H1 (cell line): ENCODE results near the gene ADCY2. TPM values are rescaled to one million over a fixed set of nuclear protein-coding genes. Genes with fewer than 3 reads are reported as not detected.

Experiments
- CTCF ChIA-PET: fragments of 300-600 bp; sonication (Branson Sonifier 250); formaldehyde crosslinking; loops from one replicate; lab custom pipeline; 2021; ENCODE audit not compliant: partially characterized antibody; lab: Charles Lee
- POLR2A ChIA-PET: fragments of 300-600 bp; sonication (Branson Sonifier 250); formaldehyde crosslinking; loops from one replicate; lab custom pipeline; 2021; ENCODE audit warnings: inconsistent platforms; ENCODE audit not compliant: partially characterized antibody; lab: Charles Lee
- DNase-seq, 2 experiments: peaks; one replicate each; pipeline versions ENCODE4 v3.0.0 to v3.0.0-alpha.2; 2010 to 2022; ENCODE audit warnings: low spot score in 2 of 2, low read depth in 1 of 2, mixed read lengths in 1 of 2
- FAIRE-seq: peaks from 2 replicates; lab custom pipeline; 2011; peaks lifted over from hg19 to GRCh38; lab: Jason Lieb, UNC
- H2AFZ ChIP-seq: 2 replicates; pipeline ENCODE4 v1.8.1; 2012; ENCODE audit warnings: low read length, inconsistent platforms
- H2AK5ac ChIP-seq: 2 replicates; pipeline ENCODE4 v1.6.1; 2013; ENCODE audit warnings: low read depth, low read length
- H2BK120ac ChIP-seq: replicated peaks from 2 replicates; pipeline ENCODE3; 2013; ENCODE audit warnings: low read depth, low read length, inconsistent platforms
- H2BK12ac ChIP-seq: 2 replicates; pipeline ENCODE4 v1.6.1; 2013; ENCODE audit warnings: low read depth, low read length
- H2BK15ac ChIP-seq: 2 replicates; pipeline ENCODE4 v1.6.1; 2013; ENCODE audit warnings: low read length
- H2BK20ac ChIP-seq: 2 replicates; pipeline ENCODE4 v1.6.1; 2013; ENCODE audit warnings: low read length
- H2BK5ac ChIP-seq: 2 replicates; pipeline ENCODE4 v1.6.1; 2013; ENCODE audit warnings: low read depth, low read length
- H3K14ac ChIP-seq: 2 replicates; pipeline ENCODE4 v1.6.1; 2013; ENCODE audit warnings: inconsistent platforms; ENCODE audit not compliant: insufficient read length
- H3K18ac ChIP-seq: 2 replicates; pipeline ENCODE4 v1.6.1; 2013; ENCODE audit warnings: low read length; ENCODE audit errors: extremely low read depth
- H3K23ac ChIP-seq: 2 replicates; pipeline ENCODE4 v1.6.1; 2013; ENCODE audit warnings: inconsistent platforms; ENCODE audit not compliant: insufficient read length
- H3K23me2 ChIP-seq: 2 replicates; pipeline ENCODE4 v1.6.1; 2013; ENCODE audit warnings: low read depth, low read length
- H3K27ac ChIP-seq: 2 replicates; pipeline ENCODE4 v1.6.1; 2011; ENCODE audit warnings: low read depth, low read length, inconsistent platforms
- H3K27me3 ChIP-seq, 4 experiments: replicated peaks in 1 of 4; 1 replicate in 1 of 4; 2 replicates in 3 of 4; pipeline versions ENCODE4 v1.6.1 to v1.8.1; 2011 to 2013; ENCODE audit warnings: low read length in 3 of 4, mild to moderate bottlenecking in 3 of 4, inconsistent platforms in 2 of 4, mixed read lengths in 2 of 4, moderate library complexity in 1 of 4; ENCODE audit not compliant: control insufficient read depth in 3 of 4, insufficient read depth in 3 of 4; ENCODE audit errors: extremely low read depth in 1 of 4
- H3K36me3 ChIP-seq, 4 experiments: 2 replicates each; pipeline versions ENCODE4 v1.6.1 to v1.8.1; 2011 to 2013; ENCODE audit warnings: mild to moderate bottlenecking in 4 of 4, low read length in 3 of 4, moderate library complexity in 2 of 4, control low read depth in 1 of 4, inconsistent platforms in 1 of 4; ENCODE audit not compliant: insufficient read depth in 4 of 4, control insufficient read depth in 2 of 4
- H3K4ac ChIP-seq: replicated peaks from 2 replicates; pipeline ENCODE3; 2013; ENCODE audit warnings: low read length, low read depth, mixed read lengths, inconsistent platforms; ENCODE audit not compliant: insufficient read length
- H3K4me1 ChIP-seq, 4 experiments: replicated peaks in 1 of 4; 1 replicate in 1 of 4; 2 replicates in 3 of 4; pipeline versions ENCODE4 v1.6.1 to v1.8.1; 2011 to 2013; ENCODE audit warnings: low read length in 3 of 4, inconsistent platforms in 2 of 4, mixed read lengths in 1 of 4; ENCODE audit not compliant: insufficient read depth in 4 of 4, control insufficient read depth in 3 of 4
- H3K4me2 ChIP-seq, 2 experiments: 2 replicates each; pipeline versions ENCODE4 v1.6.1 to v1.8.1; 2011 to 2013; ENCODE audit warnings: low read depth in 2 of 2, low read length in 2 of 2, control low read depth in 1 of 2, inconsistent platforms in 1 of 2, mild to moderate bottlenecking in 1 of 2; ENCODE audit not compliant: insufficient read depth in 1 of 2
- H3K4me3 ChIP-seq, 4 experiments: fragments of 200-600, 300-600 bp in 1 of 4; sonication (generic), shearing (Covaris generic), sonication (Bioruptor Twin) in 1 of 4; 2 replicates each; pipeline versions ENCODE4 v1.5.1 to v1.8.1; 2011 to 2016; ENCODE audit warnings: low read length in 4 of 4, low read depth in 3 of 4, control low read depth in 2 of 4, inconsistent platforms in 2 of 4, mild to moderate bottlenecking in 2 of 4, mixed read lengths in 1 of 4, moderate library complexity in 1 of 4; ENCODE audit not compliant: insufficient read depth in 2 of 4; ENCODE audit errors: extremely low read depth in 1 of 4
- H3K56ac ChIP-seq: replicated peaks from 2 replicates; pipeline ENCODE3; 2013; ENCODE audit warnings: low read depth, mild to moderate bottlenecking, mixed read lengths, low read length, inconsistent platforms; ENCODE audit not compliant: insufficient read length
- H3K79me1 ChIP-seq: 2 replicates; pipeline ENCODE4 v1.6.1; 2013; ENCODE audit warnings: low read depth, low read length, control low read depth
- H3K79me2 ChIP-seq, 2 experiments: 2 replicates each; pipeline versions ENCODE4 v1.6.1 to v1.8.1; 2012 to 2013; ENCODE audit warnings: low read length in 2 of 2, mild to moderate bottlenecking in 2 of 2, inconsistent platforms in 1 of 2; ENCODE audit not compliant: insufficient read depth in 2 of 2, control insufficient read depth in 1 of 2
- H3K9ac ChIP-seq, 4 experiments: replicated peaks in 1 of 4; 1 replicate in 1 of 4; 2 replicates in 3 of 4; pipeline versions ENCODE4 v1.6.1 to v1.8.1; 2011 to 2013; ENCODE audit warnings: low read depth in 3 of 4, low read length in 3 of 4, control low read depth in 2 of 4, mild to moderate bottlenecking in 2 of 4, moderate library complexity in 2 of 4, inconsistent platforms in 1 of 4; ENCODE audit errors: extremely low read depth in 1 of 4
- H3K9me3 ChIP-seq, 2 experiments: 2 replicates each; pipeline versions ENCODE4 v1.6.1 to v1.8.1; 2012 to 2013; ENCODE audit warnings: mild to moderate bottlenecking in 2 of 2, moderate library complexity in 2 of 2, control low read depth in 1 of 2, inconsistent platforms in 1 of 2, low read depth in 1 of 2, low read length in 1 of 2, mixed read lengths in 1 of 2; ENCODE audit not compliant: insufficient read depth in 2 of 2
- H4K20me1 ChIP-seq, 2 experiments: replicated peaks in 1 of 2; 2 replicates each; pipeline versions ENCODE3 to v1.8.1; 2011 to 2013; ENCODE audit warnings: inconsistent platforms in 2 of 2, low read length in 2 of 2, mild to moderate bottlenecking in 1 of 2; ENCODE audit not compliant: insufficient read depth in 2 of 2, control insufficient read depth in 1 of 2
- H4K5ac ChIP-seq: 2 replicates; pipeline ENCODE4 v1.6.1; 2013; ENCODE audit warnings: low read length, low read depth, mixed read lengths, inconsistent platforms; ENCODE audit not compliant: insufficient read length
- H4K8ac ChIP-seq: 2 replicates; pipeline ENCODE4 v1.8.0; 2013; ENCODE audit warnings: mild to moderate bottlenecking, moderate library complexity, low read length, inconsistent platforms; ENCODE audit not compliant: insufficient read depth; ENCODE audit errors: extremely low read depth
- H4K91ac ChIP-seq: replicated peaks from 2 replicates; pipeline ENCODE3; 2013; ENCODE audit warnings: low read length, mixed read lengths, inconsistent platforms; ENCODE audit not compliant: insufficient read length
- KDM4A ChIP-seq: IDR thresholded peaks from one replicate; pipeline ENCODE4 v1.7.1; 2012; ENCODE audit warnings: low read depth, mild to moderate bottlenecking, moderate library complexity, low read length, inconsistent platforms; ENCODE audit not compliant: severe bottlenecking
- PHF8 ChIP-seq: fragments of 200-600 bp; sonication (generic); conservative IDR thresholded peaks from 2 replicates; pipeline ENCODE4 v1.7.1; 2012; ENCODE audit warnings: low read depth, mild to moderate bottlenecking, inconsistent platforms, low read length, moderate library complexity
- RBBP5 ChIP-seq: IDR thresholded peaks from 2 replicates; pipeline ENCODE4 v1.7.1; 2012; ENCODE audit warnings: low read depth, mild to moderate bottlenecking, inconsistent platforms, low read length, moderate library complexity, borderline replicate concordance
- SIX5 ChIP-seq: IDR thresholded peaks from 2 replicates; pipeline ENCODE4 v1.6.1; 2011; ENCODE audit warnings: mild to moderate bottlenecking, low read depth, low read length
- TAF7 ChIP-seq: optimal IDR thresholded peaks from 2 replicates; pipeline ENCODE3; 2011; ENCODE audit warnings: low read depth, mild to moderate bottlenecking, inconsistent platforms, low read length, moderate library complexity, borderline replicate concordance
- WGBS, 2 experiments: shearing (Covaris generic) in 1 of 2; methylation state at CpG; one replicate each; pipeline versions ENCODE4 v1.1.6 to v1.1.7; 2013 to 2015; ENCODE audit warnings: low lambda C conversion rate in 2 of 2, mixed read lengths in 2 of 2, inconsistent platforms in 1 of 2, low coverage in 1 of 2, missing lambda C conversion rate in 1 of 2; ENCODE audit not compliant: insufficient replicate concordance in 2 of 2, insufficient coverage in 1 of 2, insufficient read length in 1 of 2; ENCODE audit errors: extremely low coverage in 1 of 2, missing lambda C conversion rate in 1 of 2; 5-methylcytosine and 5-hydroxymethylcytosine counted together
- long read RNA-seq, 2 experiments: library from RNA in 1 of 2; library from capped mRNA in 1 of 2; stranded (forward); transcript quantifications; one replicate each; pipeline ENCODE4 v2.0.0, GENCODE V29; 2021; ENCODE audit warnings: inconsistent platforms in 1 of 2
- polyA minus RNA-seq, 3 experiments: library from RNA; depleted of rRNA, polyadenylated mRNA; stranded (reverse); fragments of >200 nt; gene quantifications; 1 replicate in 2 of 3; 2 replicates in 1 of 3; pipeline ENCODE4 v1.2.3, GENCODE V29; 2011
- polyA plus RNA-seq, 7 experiments: library from polyadenylated mRNA; depleted of rRNA in 3 of 7; stranded (reverse) in 5 of 7; unstranded in 2 of 7; fragments of >200 nt in 5 of 7; fragments of 200-250 nt in 2 of 7; gene quantifications; 1 replicate in 5 of 7; 2 replicates in 1 of 7; 4 replicates in 1 of 7; pipeline versions ENCODE4 v1.2.1 to v1.2.3, GENCODE V29; 2011 to 2013; ENCODE audit warnings: missing spikeins in 2 of 7, mixed read lengths in 2 of 7
- total RNA-seq: library from RNA; stranded (reverse); fragmentation: NEBNext Ultra II Directional; extraction: Animal tissue kit (Norgen Biotek cat#: 25700); gene quantifications from 2 replicates; pipeline ENCODE4 v1.2.1, GENCODE V29; 2021
- TF ChIP-seq, protein P1 (sequence below): IDR thresholded peaks from 2 replicates; pipeline ENCODE4 v1.6.1; 2012; ENCODE audit warnings: inconsistent platforms

Gene ADCY2
- total RNA-seq: 122 and 131 TPM in 2 replicates
- polyA plus RNA-seq (2011; rRNA removed): 28.6 and 35.8 TPM in 2 replicates
- polyA plus RNA-seq (2011; cell fraction: cytosol; rRNA removed): 35.3 TPM
- 111 TPM for polyA plus RNA-seq (2011; cell fraction: nucleus; rRNA removed)
- 32.6 to 58.0 TPM (median 43.3 TPM) in 4 replicates for polyA plus RNA-seq (2012, experiment 1 of 2)
- polyA plus RNA-seq (2012, experiment 2 of 2): 12.4 TPM
- 20.7 TPM for polyA plus RNA-seq (2013, experiment 1 of 2)
- polyA plus RNA-seq (2013, experiment 2 of 2): 21.5 TPM
- polyA minus RNA-seq (2011; rRNA and poly(A)+ RNA removed): 515 and 527 TPM in 2 replicates
- 70.8 TPM for polyA minus RNA-seq (2011; cell fraction: cytosol; rRNA and poly(A)+ RNA removed)
- polyA minus RNA-seq (2011; cell fraction: nucleus; rRNA and poly(A)+ RNA removed): 671 TPM
- long read RNA-seq, experiment 1, full-length matches to known transcripts: 8 of 62 reads
- long read RNA-seq, experiment 1, partial matches to known transcripts: 38 of 62 reads
- long read RNA-seq, experiment 1, other reads (novel, unspliced or antisense): 16 of 62 reads
- long read RNA-seq, experiment 2, partial matches to known transcripts: 5 of 15 reads
- long read RNA-seq, experiment 2, other reads (novel, unspliced or antisense): 10 of 15 reads

DNA sequence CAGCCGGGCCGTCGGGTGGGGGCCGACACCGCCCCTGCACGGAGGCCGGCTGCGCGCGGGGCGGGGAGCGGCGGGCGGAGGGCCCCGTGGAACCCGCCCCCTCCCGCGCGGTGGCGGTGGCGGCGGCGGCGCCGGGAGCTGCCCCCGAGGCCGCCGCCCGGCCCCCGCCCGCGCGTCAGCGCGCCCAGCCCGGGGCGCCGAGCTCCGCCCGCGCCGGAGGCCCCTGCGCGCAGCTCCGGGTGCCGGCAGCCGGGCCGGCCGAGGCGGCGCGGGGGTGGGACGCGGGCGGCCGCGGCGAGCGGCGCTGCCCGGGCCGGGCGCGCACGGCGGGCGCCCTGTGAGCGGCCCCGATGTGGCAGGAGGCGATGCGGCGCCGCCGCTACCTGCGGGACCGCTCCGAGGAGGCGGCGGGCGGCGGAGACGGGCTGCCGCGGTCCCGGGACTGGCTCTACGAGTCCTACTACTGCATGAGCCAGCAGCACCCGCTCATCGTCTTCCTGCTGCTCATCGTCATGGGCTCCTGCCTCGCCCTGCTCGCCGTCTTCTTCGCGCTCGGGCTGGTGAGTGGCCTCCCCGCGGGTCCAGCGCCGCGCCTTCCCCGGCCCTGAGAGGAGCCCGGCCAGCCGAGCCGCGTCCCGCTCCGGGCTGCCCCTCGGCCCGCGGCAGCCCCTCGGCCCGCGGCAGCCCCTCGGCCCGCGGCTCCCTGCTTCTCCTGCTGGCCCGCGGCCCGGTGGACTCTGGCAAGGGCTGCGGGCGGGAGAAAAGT is at the start of gene ADCY2:
TSS of gene ADCY2 (plus strand) at position 192 of the 766 bp plus-strand sequence. CDS start at position 351, 159 bp downstream.
- Histone ChIP-seq H3K23ac (no peak within 1 kb of the TSS), H4K5ac (peak within 1 kb of the TSS; percentile 81), H3K18ac (peak within 1 kb of the TSS; percentile 93), H3K9me3 (no peaks in the 10 kb centered on the region), H3K27ac (peak within 1 kb of the TSS; percentile 26; the same call in 1 of the 2 replicates), H4K8ac (peak within 1 kb of the TSS; percentile 80), H3K79me1 (peaks cover 7% of the 10 kb centered on the region), H3K23me2 (peaks cover 14% of the 10 kb centered on the region), H4K91ac (peak within 1 kb of the TSS; percentile 99), H3K4ac (peak within 1 kb of the TSS; percentile 94), H3K79me2 (peaks cover 9 to 58% of the 10 kb centered on the region in 2 experiments), H3K4me3 (peak within 1 kb of the TSS; percentile 77 to 92 (median 85)), H3K27me3 (peaks cover 0 to 4% (median 0%) of the 10 kb centered on the region in 4 experiments; a peak in 1 of 7 replicates), H2AK5ac (no peak within 1 kb of the TSS), H4K20me1 (peaks cover 0 to 2% of the 10 kb centered on the region in 2 experiments), H3K4me1 (peaks cover 15 to 35% (median 20%) of the 10 kb centered on the region in 4 experiments), H3K9ac (peak within 1 kb of the TSS; percentile 44 to 84 (median 66)), H3K56ac (peak within 1 kb of the TSS; percentile 91), H2AFZ (peak within 1 kb of the TSS; percentile 13; the same call in 1 of the 2 replicates), H2BK20ac (peak within 1 kb of the TSS; percentile 97), H2BK12ac (peak within 1 kb of the TSS; percentile 86; the same call in 1 of the 2 replicates), H3K4me2 (peak within 1 kb of the TSS; percentile 86 to 91), H3K14ac (peak within 1 kb of the TSS; percentile 50), H2BK5ac (peak within 1 kb of the TSS; percentile 92; the same call in 1 of the 2 replicates), H3K36me3 (no peaks in the 10 kb centered on the region), H2BK120ac (peak within 1 kb of the TSS; percentile 89), H2BK15ac (peak within 1 kb of the TSS; percentile 78; the same call in 1 of the 2 replicates)
- no peak for FAIRE-seq
- POLR2A ChIA-PET: interaction anchor here (0.8 to 4.5 kb wide), 11 partner anchors 9 to 455 kb away, joined by 3 to 33 read pairs (median 5); partner anchors contain the start of gene CFAP90
- DNase-seq: no peak
- CTCF ChIA-PET: interaction anchor here (1.0 to 3.5 kb wide), 15 partner anchors 8 to 230 kb away, joined by 3 to 19 read pairs (median 6); no protein-coding TSS in a partner anchor
- 1% methylated on average over 32 of the region's 121 CpGs; no CpG with 5 or more reads in 1 of the 2 experiments for WGBS, 2 experiments
- peak; percentile 80 for TF ChIP-seq KDM4A
- no peak for TF ChIP-seq SIX5
- TF ChIP-seq PHF8: peak; percentile 35
- TF ChIP-seq TAF7: peak; percentile 15
- TF ChIP-seq, protein P1, sequence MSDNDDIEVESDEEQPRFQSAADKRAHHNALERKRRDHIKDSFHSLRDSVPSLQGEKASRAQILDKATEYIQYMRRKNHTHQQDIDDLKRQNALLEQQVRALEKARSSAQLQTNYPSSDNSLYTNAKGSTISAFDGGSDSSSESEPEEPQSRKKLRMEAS: no peak
- peak; percentile 58; the same call in 1 of the 2 replicates for TF ChIP-seq RBBP5
